HG03575 (cell line): ENCODE measurements around the gene ITGB3.
A peak's percentile ranks its signal among the peaks of the same experiment; 100 is the strongest.

Source experiments
- ATAC-seq: cut with Tn5 transposase; IDR thresholded peaks from one replicate; pipeline ENCODE4 v1.9.1; 2021; ENCODE audit not compliant: unreplicated experiment, insufficient number of reproducible peaks, low FRiP score; ENCODE audit errors: extremely low read depth

Gene ITGB3

DNA sequence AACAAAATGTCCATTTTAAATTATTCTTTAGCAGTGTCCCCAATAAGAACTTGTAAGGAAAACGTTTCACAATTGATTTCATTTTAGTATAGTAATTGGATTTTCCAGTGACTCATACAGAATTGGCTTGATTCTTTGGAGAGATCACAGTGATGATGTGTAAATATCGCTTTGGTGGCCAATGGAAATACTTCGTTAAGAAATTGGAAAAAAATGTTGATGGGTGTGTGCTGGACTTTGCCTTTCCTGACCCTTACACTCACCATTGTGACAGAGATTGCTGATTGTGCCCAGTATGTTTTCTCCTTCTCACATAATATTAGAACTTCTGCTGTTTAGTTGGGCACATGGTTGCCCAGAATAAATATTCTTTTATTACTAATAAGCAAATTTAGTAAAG, 62.7 kb downstream of the ITGB3 start:
- no peak for ATAC-seq

DNA sequence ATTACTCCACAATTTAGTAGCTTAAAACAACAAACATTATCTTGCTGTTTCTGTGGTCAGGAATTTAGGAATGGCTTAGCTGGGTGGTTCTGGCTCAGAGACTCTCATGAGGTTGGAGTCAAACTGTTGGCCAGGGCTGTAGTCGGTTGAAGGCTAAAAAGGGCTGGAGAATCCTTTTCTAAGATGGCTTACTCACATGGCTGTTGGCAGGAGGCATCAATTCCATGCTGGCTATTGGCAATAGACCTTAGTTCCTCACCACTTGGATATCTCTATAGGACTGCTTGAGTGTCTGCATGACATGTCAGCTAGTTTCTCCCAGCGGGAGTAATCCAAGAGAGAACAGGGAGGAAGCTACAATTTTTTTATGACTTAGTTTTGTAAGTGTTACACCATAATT, 63.5 kb downstream of the ITGB3 start:
- ATAC-seq: no peak

DNA sequence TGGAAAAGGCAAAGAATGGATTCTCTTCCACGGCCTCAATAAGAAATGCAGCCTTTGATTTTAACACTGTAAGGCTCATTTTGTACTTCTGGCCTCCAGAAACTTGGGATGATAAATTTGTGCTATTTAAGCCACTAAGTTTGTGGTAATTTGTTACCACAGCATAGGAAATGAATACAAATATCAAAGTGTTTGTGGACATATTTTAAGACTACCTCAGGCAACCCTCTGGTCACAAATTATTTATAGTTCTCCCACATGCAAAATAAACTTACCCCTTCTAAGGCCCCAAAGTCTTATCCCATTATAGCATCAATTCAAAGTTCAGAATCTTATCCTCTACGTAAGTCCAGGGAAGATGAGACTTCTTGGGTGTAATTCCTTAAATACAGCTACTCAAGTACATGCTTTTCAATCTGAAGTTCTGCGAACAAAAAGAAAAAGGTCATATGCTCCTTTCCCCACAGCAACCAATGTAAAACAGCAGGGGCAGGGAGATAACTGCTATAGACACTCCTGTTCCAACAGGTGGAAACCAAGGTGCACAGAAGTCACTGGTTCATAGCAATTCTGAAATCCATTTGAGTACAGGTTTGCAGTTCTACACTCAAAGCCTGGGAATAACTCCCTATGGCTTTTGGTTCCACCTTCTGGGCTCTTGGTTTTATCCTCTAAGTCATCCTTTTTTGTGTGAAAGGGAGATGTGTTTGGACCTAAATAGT, 64.7 kb downstream of the ITGB3 start:
- ATAC-seq: no peak

DNA sequence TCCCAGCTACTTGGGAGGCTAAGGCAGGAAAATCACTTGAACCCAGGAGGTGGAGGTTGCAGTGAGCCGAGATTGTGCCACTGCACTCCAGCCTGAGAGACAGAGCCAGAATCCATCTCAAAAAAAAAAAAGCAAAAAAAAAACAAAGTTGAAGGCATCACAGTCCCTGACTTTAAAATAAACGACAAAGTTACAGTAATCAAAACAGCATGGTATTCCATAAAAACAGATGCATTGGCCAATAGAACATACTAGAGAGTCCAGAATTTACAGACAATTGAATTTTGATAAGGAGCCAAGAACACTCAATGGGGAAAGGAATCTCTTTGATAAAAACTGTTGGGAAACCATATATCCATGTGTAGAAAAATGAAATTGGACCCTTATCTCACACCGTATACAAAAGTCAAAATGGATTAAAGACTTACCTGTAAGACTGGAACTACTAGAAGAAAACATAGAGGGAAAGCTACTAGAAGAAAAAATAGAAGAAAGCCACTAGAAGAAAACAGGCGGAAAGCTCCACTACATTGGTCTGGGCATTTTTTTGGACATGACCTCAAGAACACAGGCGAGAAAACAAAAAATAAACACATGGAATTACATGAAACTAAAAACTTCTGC, 67.4 kb downstream of the ITGB3 start:
- ATAC-seq: no peak

DNA sequence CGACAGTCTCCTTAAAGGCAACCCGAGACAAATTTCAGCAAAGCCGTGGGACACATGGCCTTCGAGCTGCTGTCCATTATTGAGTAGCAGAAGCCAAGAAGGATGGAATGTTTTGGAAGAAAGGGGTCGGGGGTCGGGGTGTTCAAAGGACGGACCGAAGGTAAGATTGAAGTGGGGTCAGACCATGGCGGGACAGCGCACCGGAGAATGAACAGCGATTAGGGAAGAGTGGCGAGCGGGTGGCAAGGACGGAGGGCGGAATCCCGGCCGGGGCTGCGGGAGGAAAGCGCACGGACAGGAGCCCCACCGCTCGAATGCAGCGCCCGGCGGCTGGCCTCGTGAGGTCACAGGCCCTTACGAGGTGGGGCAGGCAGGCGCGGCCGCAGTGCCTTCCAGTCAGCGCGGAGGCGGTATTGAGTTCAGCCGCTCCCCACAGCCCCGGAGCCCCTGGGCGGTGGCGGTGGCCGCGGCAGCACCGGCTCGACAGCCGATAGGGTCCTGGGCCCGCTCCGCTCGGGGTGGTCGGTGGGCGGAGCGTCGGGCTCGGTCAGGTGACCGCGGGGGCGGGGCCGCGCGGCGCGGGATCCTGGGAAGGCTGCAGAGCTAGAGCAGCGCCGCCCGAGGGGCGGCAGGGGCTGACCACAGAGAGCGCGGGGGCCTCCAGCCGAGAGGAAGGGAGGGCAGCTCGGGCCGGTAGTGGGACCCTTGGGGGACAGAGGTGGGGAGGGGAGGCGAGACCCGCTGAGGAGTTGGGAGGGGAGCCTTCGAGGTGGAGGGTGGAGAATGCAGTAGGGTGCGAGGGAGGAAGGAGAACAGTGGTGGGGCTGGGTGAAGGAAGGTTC, 70.0 kb downstream of the ITGB3 start, which contains the start of gene EFCAB13:
Gene EFCAB13, plus strand, starts transcription at position 574 of the 842 bp plus-strand sequence. CDS start 4,399 bp downstream, outside the sequence.
- ATAC-seq: peak; percentile 39

DNA sequence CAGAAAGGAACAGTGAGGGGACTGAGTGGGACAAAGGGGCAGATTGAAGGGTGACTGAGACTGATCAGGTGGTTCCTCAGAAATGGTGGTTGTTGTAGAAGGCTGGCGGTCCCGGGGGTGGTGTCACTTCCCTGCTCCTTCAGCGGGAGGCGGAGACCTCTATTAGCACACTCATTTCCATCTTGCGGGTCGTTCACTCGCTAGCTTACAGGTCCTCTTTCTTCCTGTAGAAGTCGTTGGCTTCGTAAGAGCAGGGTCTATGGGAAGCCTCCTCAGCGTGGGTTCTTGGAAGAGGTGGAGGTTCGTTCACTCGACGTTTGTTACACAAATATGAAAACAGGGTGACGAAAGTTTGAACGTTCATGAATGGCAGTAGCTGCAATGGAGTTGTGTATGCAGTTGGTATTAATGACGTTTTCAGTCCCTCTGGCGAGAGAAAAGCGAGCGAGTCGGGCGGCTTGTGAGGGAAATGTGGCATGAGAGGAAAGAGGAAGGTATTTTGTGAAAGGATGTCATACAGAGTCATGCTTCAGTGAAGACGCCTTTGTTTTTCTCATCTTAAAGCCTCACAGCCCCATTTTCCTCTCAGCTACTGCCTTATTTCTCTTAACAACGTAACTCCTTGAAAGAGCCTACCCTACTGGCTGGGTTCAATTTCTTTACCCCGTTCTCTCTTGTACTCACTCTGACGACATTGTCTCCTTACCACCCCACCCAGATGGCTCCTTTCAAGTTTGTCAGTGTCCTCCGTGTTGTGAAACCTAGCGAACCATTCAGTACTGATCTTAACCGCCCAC, 70.8 kb downstream of the ITGB3 start:
- ATAC-seq: no peak

DNA sequence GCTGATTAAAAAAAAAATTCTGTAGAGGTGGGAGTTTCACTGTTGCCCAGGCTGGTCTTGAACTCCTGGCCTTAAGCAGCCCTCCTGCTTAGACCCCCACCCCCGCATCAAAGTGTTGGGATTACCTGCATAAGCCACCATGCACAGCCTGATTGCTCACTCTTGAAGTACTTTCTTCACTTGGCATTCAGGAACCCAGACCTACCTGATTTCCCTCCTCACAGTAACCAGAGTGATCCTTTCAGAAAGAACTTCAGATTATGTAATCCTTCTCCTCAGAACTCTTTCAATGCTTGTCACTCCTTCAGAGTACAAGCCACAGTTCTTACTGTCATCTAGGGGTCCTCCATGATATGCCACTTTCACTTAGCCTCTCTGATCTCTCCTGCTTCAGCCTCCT, 71.5 kb downstream of the ITGB3 start:
- no peak for ATAC-seq

DNA sequence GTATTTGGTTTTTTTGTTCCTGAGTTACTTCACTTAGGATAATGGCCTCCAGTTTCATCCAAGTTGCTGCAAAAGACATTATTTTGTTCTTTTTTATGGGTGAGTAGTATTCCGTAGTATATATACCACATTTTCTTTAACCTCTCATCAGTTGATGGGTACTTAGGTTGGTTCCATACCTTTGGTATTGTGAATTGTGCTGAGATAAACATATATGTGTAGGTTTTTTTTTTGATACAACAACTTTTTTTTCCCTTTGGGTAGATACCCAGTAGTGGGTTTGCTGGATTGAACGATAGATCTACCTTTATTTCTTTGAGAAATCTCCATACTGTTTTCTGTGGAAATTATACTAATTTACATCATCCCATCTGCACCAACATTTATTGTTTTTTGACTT, 76.9 kb downstream of the ITGB3 start:
- no peak for ATAC-seq

DNA sequence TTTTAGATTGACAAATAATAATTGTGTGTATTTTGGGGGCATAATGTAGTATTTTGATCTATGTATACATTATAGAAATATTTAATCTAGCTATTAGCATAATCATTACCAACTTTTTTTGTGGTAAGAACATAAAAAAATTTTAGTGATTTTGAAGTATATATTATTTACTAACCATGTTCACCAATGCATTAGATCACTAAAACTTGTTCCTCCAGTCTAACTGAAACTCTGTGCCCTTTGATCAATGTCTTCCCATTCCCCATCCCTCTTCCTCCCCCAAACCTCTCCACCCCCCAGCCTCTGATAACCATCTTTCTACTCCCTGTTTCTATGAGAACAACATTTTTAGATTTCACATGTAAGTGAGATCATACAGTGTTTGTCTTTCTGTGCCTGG, 78.7 kb downstream of the ITGB3 start:
- ATAC-seq: no peak

DNA sequence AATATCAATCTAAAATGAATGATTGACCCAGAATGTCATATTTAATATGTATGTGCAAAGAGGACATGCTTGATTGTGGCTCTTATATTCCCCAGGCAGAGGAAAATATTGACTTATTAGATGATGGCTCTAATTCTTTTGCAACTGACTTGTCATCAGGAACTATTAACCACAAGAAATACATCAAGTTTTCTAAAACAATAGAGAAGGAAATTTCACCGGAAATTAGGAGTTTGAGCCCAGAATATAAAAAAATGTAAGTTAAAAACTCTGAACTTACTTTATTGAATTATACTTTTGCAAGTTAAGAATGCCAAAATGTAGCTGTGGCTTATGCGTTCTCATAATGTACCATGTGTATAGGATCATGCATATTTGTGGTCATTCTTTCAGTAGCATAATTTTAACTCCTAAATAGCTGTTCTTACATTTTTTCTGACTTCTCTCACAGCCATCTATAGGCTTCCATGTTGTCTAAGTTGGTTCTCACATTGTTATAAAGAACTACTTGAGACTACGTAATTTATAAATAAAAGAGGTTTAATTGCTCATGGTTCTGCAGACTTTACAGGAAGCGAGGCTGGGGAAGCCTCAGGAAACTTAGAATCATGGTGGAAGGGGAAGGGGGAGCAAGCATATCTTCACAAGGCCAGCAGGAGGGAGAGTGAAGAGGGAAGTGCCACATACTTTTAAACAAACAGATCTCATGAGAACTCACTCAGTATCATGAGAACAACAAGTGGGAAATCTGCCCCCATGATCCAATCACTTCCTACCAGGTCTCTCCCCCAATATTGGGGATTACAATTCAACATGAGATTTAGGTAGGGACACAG, 81.7 kb downstream of the ITGB3 start:
- ATAC-seq: no peak

DNA sequence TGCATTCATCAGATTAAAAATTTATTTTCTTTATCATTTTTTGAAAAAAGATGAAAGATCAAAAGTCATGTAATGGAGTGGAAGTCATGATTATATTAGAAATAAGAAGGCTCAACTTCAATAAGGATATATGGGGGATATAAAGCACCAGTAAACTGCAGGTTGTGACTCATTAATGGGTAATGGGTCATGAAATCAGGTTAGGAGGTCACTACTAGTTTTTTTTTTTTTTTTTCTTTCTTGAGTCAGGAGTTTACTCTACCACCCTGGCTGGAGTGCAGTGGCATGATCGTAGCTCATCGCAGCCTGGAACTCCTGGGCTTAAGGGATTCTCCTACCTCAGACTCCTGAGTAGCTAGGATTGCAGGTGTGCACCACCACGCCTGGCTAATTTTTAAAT, 84.4 kb downstream of the ITGB3 start:
- no peak for ATAC-seq

DNA sequence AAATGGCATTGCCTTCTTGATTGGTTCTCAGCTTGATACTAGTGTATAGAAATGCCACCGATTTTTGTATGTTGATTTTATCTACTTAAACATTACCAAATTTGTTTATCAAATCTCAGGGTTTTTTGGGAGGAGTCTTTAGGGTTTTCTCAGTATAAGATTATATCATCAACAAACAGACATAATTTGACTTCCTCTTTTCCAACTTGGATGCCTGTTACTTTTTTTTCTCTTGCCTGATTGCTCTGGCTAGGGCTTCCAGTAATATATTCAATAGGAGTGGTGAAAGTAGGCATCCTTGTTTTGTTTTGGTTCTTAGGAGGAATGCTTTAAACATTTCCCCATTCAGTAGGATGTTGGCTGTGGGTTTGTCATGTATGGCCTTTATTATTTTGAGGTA, 99.2 kb downstream of the ITGB3 start:
- ATAC-seq: no peak

DNA sequence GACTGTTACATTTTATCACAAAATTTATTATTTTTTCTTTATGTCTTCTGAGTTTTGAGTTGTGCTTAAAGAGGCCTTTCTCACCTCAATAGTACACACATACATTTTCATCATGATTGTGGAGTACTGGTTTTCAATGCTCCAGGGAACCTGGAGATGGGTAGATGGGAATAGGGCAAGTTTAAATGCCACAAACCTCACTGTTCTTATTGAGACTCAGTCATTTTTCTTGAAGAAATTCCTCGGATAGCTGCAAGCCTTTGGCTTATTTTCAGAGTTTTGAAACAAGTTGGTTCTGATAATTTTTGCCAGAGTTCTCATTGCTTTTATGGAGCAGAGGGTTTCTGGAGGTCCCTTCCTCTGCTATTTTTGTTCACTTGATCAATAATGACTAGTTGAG, 105.0 kb downstream of the ITGB3 start:
- ATAC-seq: no peak
